NCI-H128 (cell line): Measurements from ENCODE around the gene GLO1.

Experiments
- DNase-seq: peaks from one replicate; lab custom pipeline; 2025; ENCODE audit not compliant: unreplicated experiment; lab: John Stamatoyannopoulos, UW

GLO1 gene

GRCh38 chr6:38673397-38674165 lies 29.4 kb downstream of the GLO1 start:
- no peak for DNase-seq

- DNase-seq = peak; percentile 15
Observed at GRCh38 chr6:38671885-38672467, 31.0 kb downstream of the GLO1 start.

DNA sequence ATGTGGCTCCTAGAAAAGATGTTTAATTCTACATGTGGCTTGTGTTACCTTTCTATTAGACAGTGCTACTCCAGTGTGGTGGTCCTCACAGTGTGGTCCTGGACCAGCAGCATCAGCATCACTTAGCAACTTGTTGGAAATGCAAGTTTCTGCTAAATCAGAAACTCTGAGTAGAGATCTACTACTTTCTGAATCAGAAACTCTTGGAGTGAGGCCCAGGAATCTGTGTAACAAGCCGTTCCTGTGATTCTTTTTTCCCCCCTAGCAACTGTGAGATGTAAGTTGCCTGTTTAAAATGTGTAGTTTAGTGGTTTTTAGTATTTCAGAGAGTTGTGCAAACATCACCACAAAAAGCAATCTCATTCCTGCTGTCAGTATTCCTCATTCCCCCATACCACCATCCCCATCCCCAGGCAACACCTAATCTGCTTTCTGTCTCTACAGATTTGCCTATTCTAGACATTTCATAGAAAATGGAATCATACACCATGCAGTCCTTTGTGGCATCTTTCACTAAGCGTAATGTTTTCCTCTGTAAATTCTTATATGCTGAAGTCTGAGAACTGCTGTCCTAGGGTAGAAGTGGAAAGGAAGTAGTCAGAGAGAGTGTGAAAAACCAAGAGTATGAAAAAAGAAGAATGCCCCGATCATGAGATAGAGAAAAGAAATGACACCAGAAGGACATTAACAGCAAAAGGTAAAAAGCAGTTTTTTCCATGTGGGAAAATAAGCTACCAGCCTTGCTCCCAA lies 44.4 kb downstream of the GLO1 start:
- no peak for DNase-seq

DNA sequence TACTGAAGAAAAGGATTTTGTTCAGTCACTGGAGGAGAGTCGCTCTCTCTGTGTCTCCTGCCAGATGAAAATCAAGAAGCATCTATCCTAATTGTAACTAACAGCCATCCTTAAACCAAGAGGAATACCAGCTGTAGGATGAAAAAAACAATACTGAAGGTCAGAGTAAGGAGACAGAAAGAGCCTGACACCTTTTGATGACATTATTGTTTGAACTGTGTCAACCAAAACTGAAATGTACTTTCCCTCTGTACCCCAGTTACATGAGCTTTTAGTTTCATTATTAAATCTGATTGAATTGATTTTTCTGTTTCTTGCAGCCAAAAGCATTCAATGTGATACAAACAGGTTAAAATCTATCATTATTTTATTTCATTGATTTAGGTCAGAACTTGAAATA lies 46.0 kb downstream of the GLO1 start:
- DNase-seq = no peak

- DNase-seq = no peak
Observed at GRCh38 chr6:38654263-38654662, 48.7 kb downstream of the GLO1 start.

DNA sequence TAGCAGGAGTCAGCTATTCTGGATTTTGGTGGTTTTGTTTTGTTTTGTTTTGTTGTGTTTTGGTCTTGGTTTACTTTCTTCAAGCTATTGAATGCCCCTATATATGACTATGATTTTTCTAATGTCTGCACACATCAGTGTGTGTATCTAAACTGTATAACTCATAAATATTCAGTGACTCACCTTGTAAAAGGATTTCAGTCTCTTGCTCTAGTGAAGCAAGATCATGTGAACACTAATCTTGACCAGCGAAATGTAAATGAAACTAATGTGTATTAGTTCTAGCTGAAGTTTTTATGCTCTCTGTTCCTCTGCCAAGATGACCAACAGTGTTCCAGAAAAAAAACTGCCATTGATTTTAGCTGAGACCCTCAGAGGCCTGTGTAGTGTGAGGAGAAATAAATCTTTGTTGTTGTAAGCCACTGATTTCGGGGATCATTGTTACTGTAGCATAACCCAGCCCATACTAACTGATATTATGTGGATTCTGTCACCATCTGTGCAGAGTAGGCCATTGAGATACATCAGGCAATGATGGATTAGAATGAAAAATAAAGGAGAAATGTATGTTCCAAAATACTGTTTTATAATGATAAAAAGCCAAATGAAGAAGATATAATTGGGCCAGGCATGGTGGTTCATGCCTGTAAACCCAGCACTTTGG lies 51.7 kb downstream of the GLO1 start:
- no peak for DNase-seq

- no peak for DNase-seq
Observed at GRCh38 chr6:38650207-38650752, 52.7 kb downstream of the GLO1 start.

DNA sequence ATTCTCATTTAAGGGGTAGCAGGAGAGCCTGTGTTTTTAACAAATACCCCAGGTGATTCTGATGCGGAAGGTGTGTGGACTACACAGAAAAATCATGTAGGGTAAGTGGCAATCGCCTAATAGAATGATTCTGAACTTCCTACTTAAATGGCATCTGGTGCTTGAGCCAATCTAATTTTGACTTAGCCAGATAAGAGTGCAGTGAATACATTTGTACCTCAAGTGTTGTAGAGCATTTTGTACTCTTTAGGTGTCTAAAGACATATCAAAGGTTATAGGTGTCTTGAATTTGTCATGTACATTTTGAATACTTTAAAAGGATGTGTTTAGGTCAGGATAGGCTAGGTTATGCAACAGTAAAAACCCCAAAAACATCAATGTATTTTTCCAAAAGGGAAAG lies 53.2 kb downstream of the GLO1 start:
- DNase-seq = no peak

GRCh38 chr6:38648629-38649028 lies 54.3 kb downstream of the GLO1 start:
- no peak for DNase-seq

- DNase-seq = no peak
Observed at GRCh38 chr6:38646166-38646878, 56.6 kb downstream of the GLO1 start.

DNA sequence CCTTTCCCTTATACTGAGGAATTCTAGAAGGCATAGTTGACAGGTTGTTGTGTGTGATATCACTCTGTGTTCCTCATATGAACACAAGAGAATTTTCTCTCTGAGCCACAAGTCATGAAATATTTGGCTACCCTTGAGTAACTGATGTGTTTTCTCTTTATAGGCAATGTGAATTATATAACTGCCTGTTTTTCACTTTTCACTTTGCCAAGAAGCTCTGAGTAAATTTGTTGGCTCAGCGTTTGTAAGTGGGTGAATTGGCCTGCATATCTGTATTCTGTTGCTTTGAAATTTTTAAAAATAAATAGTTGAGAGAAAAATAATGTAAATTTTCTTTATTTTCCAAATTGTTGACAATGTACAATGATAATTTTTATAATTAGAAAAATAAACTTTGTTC lies 58.0 kb downstream of the GLO1 start:
- no peak for DNase-seq

DNA sequence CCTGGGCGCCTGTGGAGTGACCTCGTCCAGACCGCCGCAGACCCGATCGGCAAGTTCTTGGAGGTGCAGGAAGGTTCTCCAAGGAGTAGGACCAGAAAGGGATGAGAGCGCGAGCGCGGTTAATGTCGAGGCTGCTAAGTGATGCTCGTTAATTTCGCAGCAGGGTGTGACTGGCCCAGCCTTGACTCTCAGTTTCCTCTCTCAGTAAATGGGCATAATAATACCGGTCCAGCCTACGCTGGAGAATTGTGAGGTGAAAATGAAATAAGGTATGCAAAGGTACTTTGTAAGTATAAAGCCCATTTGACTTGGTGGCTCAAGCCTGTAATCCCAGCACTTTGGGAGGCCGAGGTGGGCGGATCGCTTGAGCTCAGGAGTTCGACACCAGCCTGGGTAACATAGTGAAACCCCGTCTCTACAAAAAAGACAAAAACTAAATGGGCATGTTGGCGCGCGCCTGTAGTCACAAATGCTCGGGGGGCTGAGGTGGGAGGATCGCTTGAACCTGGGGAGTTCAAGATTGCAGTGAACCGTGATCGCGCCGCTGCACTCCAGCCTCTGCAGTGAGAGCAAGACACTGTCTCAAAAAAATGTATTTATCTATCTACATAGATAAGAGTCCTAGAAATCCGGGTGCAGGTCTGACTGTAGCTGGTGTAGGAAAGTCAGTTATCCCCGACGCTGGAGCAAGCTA lies 62.6 kb downstream of the GLO1 start:
- DNase-seq = no peak

DNA sequence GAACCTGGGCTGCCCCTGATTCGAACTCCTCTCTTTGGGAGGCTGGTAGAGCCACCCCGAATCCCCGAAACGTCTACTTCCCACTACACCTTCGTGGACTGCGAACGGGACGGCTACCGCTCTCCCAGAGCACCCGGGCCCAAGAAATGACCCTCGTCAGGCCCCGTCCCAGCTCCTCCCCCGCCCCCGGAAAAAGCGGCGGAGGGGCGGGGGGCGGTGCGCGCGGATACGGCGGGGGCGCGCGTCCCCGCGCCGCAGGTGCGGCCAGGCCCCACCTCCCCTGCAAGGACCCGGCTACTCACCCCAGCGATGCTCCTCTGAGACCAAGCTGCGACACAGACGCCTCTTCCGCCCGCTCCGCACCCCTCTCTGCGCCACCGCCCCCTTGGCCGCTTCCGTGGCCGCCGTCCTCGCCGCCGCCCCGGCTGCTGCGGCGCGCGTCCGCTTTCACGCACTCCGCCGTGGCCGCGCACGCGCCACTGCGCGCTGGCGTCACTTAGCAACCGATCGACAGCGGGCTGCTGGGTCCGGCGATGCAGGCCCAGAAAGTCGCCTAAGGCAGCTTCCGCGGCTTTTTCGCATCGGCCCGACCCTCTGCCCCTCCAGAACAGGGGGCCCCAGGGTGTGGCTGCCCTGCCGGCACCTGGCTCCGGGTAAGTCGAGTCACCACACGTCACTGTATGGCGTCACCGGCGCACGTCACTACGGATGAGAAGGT lies 63.3 kb downstream of the GLO1 start, which contains the start of gene BTBD9:
Gene BTBD9 (minus strand): TSS at position 432 of the 718 bp plus-strand sequence.
- peak; percentile 48 for DNase-seq

- DNase-seq = no peak
Observed at GRCh38 chr6:38638941-38639497, 63.9 kb downstream of the GLO1 start.

DNA sequence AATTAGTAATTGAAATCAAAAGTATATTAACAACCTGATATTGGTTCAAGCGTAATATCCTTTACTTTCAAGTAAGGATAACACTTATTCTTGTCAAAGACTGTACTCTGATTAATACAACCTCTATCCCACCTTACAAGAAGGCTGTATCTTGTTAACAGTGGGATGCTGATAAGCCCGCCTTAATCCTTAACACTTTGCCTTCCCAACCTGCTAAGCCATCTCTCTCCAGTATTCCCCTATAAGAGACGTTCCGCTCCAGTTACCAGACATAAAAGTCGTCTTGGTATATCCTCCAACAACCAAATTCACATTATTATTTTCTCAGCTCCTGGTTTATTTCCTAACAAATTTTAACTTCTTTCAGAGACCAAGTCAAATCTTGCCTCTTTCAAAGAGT lies 65.2 kb downstream of the GLO1 start:
- no peak for DNase-seq

DNA sequence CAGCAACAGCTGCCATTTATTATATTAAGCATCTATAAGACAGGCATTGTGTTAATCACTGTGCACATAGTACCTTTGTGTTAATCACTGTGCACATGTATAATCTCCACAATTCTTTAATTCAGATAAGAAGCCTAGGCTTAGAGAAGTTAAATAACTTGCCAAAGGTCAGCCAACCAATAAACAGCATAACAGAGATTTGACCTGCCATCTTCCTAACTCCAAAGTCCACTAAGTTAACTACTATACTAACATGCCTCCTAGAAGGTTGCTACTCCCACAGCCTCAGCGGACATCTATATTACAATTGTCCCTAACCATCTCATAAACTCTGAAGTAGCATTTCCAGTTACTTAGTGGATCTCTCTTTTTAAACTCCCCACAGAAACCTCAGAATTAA lies 66.9 kb downstream of the GLO1 start:
- DNase-seq = no peak

GRCh38 chr6:38634518-38634917 lies 68.4 kb downstream of the GLO1 start:
- no peak for DNase-seq

- no peak for DNase-seq
Observed at GRCh38 chr6:38632490-38632889, 70.5 kb downstream of the GLO1 start.

DNA sequence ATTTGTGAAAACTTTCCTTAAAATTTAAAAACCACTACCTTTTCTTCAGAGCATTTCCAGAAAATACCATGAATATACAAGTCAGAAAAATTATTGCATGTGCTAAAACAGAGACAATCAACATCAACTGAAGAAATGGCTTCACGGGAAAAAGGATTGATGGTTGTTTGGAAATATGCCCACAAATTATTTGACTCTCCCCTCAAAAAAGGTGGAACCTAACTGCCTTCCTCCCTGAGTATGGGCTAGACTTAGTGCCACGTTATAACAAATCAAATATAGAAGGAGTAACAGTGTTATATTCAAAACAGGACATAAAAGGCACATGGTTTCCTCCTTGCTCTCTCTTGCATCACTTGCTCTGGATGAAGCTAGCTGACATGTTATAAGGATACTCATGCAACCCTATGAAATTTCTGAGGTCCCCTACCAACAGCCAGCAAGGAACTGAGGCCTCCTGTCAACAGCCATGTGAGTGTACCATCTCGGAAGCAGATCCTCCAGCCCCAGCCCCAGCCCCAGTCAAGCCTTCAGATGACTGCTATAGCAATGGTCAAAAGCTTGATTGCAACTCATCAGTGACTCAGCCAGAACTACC lies 71.7 kb downstream of the GLO1 start:
- DNase-seq = no peak
